Measurements from ENCODE around the gene KRT6A. TPM values are rescaled to one million over a fixed set of nuclear protein-coding genes. Genes with fewer than 3 reads are reported as not detected.

The KRT6A gene
- total RNA-seq, 4 donors from 2014 or later, result not detected

DNA sequence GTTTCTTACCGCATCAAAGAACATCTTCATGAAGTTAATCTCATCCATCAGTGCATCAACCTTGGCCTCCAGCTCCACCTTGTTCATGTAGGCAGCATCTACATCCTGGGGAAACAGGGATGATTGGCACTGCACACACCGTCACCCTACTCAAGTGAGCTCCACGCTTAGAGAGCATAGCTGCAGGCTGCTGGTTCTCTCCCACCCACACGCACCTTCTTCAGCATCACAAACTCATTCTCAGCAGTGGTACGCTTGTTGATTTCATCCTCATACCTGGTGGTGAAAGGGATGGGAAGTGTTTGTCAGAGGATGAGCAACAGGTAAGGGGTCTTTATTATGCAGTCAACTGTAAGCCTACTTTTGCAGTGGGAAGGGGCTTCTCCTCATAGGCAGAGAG lies 24.8 kb upstream of the KRT6A start:
- Histone ChIP-seq H3K36me3 (no peaks in the 10 kb centered on the region), H3K4me3 (no peak overlapping the region), H3K27ac (no peak overlapping the region), H3K4me1 (no peaks in the 10 kb centered on the region), H3K27me3 (peaks cover 0 to 5% (median 0%) of the 10 kb centered on the region in 3 donors), H3K9me3 (no peaks in the 10 kb centered on the region)
- ATAC-seq (no peak), DNase-seq (no peak)
- in situ Hi-C loops (cut with MboI; ENCODE audit: low sequenced_read_pairs in 4 of 4), result no loop called here
- intact Hi-C loops (cut with DNase I; ENCODE audit: low total_unique reads), result no loop called here
- TF ChIP-seq POLR2A (IDR thresholded peaks at IDR 0.05), result no peak
- TF ChIP-seq, protein P1, sequence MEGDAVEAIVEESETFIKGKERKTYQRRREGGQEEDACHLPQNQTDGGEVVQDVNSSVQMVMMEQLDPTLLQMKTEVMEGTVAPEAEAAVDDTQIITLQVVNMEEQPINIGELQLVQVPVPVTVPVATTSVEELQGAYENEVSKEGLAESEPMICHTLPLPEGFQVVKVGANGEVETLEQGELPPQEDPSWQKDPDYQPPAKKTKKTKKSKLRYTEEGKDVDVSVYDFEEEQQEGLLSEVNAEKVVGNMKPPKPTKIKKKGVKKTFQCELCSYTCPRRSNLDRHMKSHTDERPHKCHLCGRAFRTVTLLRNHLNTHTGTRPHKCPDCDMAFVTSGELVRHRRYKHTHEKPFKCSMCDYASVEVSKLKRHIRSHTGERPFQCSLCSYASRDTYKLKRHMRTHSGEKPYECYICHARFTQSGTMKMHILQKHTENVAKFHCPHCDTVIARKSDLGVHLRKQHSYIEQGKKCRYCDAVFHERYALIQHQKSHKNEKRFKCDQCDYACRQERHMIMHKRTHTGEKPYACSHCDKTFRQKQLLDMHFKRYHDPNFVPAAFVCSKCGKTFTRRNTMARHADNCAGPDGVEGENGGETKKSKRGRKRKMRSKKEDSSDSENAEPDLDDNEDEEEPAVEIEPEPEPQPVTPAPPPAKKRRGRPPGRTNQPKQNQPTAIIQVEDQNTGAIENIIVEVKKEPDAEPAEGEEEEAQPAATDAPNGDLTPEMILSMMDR (IDR thresholded peaks at IDR 0.05 in 4 of 5, conservative IDR thresholded peaks at IDR 0.05 in 1 of 5), result no peak

DNA sequence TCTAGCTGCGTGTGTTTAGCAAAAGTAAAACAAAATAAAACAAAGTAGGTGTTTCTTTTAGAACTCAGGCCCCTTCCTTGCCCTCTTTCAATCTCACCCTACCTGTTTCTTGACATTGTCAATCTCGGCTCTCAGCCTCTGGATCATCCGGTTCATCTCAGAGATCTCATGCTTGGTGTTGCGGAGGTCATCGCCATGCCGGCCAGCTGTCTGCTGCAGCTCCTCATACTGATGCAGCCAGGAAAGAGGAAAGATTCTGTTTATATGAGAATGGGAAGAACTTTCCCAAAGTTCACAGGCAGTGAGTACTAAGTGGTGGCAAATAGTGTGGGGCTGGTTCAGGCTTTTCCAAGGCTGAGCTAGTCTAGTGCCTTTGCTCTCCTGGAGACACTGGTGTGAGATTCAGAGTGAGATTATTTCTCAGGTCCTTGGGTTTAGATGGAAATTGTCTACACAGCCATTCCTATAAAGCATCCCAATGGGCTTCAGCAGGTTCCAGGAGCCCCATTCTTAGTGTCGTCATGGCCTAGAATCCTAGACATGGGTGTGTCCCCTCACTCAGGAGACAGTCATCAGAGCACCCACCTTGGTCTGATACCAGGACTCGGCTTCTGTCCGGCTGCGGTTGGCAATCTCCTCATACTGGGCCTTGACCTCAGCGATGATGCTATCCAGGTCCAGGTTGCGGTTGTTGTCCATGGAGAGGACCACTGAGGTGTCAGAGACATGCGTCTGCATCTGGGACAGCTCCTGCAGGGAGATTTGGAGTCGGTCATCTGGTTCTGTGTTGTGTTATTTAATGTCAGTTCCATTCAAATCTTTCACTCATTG lies 24.2 kb upstream of the KRT6A start:
- Histone ChIP-seq H3K4me3 (no peak overlapping the region), H3K9me3 (no peaks in the 10 kb centered on the region), H3K27me3 (peaks cover 0 to 5% (median 0%) of the 10 kb centered on the region in 3 donors), H3K36me3 (no peaks in the 10 kb centered on the region), H3K4me1 (no peaks in the 10 kb centered on the region), H3K27ac (no peak overlapping the region)
- no peak for ATAC-seq
- DNase-seq, result no peak
- intact Hi-C loops (cut with DNase I; ENCODE audit: low total_unique reads) (no loop called here), in situ Hi-C loops (cut with MboI; ENCODE audit: low sequenced_read_pairs in 4 of 4) (no loop called here)
- no peak for TF ChIP-seq POLR2A (IDR thresholded peaks at IDR 0.05)

DNA sequence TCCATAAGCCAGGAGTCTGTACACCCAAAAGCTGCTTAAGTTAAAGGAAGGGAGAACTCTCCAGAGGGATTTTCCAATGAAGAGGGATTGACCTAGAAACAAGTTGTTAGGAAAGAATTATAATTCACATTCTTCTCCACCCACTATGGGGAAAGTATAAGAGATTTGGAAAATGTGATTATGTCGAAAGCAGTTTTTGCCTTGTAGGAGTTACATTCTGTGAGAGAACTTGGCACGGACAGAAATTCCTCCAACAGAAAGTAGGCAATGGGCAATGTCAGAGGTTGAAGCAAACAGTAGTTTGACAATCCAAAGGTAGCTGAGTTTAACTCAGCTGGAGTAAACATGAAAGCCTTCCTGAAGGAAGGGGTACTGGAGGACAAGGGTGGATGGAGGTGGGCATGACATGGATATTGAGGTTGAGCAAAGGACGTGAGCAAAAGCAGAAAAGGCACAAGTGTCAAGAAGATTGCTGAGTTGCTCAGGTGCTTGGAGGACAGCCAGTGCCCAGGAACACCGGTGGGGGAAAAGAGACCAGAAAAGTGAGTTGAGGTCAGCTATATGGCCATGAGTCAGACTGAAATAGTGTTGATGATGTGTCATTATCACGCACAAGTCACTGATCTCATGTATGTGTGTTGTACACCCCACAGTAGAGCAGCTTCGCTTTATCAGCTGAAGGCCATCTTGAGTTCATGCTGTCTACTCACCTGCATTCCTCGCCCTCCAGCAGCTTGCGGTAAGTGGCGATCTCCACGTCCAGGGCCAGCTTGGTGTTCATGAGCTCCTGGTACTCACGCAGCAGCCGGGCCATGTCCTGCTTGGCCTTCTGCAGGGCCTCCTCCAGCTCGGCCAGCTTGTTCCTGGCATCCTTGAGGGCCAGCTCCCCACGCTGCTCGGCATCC lies 23.1 kb upstream of the KRT6A start:
- Histone ChIP-seq H3K27me3 (peaks cover 0 to 4% (median 0%) of the 10 kb centered on the region in 3 donors), H3K9me3 (no peaks in the 10 kb centered on the region), H3K36me3 (no peaks in the 10 kb centered on the region), H3K27ac (no peak overlapping the region), H3K4me1 (no peaks in the 10 kb centered on the region), H3K4me3 (no peak overlapping the region)
- intact Hi-C loops (cut with DNase I; ENCODE audit: low total_unique reads) (no loop called here), in situ Hi-C loops (cut with MboI; ENCODE audit: low sequenced_read_pairs in 4 of 4) (no loop called here)
- no peak for ATAC-seq
- no peak for TF ChIP-seq POLR2A (IDR thresholded peaks at IDR 0.05)
- TF ChIP-seq, protein P1 (IDR thresholded peaks at IDR 0.05 in 4 of 5, conservative IDR thresholded peaks at IDR 0.05 in 1 of 5), result no peak
- DNase-seq, result no peak

DNA sequence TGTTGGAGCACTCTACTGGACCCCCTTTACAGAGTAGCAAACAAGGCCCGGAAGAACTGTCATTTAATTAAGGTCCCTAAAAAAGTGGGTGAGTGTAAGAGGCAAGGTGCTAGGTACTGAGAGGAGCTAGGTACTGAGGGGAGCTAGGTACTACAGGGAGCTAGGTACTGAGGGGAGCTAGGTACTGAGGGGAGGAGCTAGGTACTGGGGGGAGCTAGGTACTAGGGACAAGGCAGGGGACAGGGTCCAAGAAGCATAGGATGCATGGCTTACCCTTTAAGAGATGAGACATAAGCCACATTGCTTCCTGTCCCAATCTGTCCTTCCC lies 22.2 kb upstream of the KRT6A start:
- Histone ChIP-seq H3K27me3 (no peaks in the 10 kb centered on the region), H3K27ac (no peak overlapping the region), H3K4me1 (no peaks in the 10 kb centered on the region), H3K36me3 (no peaks in the 10 kb centered on the region), H3K4me3 (no peak overlapping the region), H3K9me3 (no peaks in the 10 kb centered on the region)
- no peak for ATAC-seq
- in situ Hi-C loops (cut with MboI; ENCODE audit: low sequenced_read_pairs in 4 of 4), result no loop called here
- TF ChIP-seq POLR2A (IDR thresholded peaks at IDR 0.05), result no peak
- TF ChIP-seq, protein P1 (IDR thresholded peaks at IDR 0.05 in 4 of 5, conservative IDR thresholded peaks at IDR 0.05 in 1 of 5), result no peak
- no peak for DNase-seq
- intact Hi-C loops (cut with DNase I; ENCODE audit: low total_unique reads), result no loop called here

Data from gastrocnemius medialis (tissue), 4 donors.